DND-41 (cell line): ENCODE measurements around the gene USP5.

ENCODE experiments used
- ATAC-seq: fragments of 200-7000 bp; cut with Tn5 transposase; 3 replicates; pipeline ENCODE4 v1.9.1; 2021; ENCODE audit warnings: low read depth; ENCODE audit not compliant: insufficient read depth
- DNase-seq: peaks from one replicate; pipeline ENCODE4 v3.0.0-alpha.2; 2020
- H2AFZ ChIP-seq: 2 replicates; pipeline ENCODE4 v1.6.0; 2012; ENCODE audit warnings: low read depth, low read length
- H3K27ac ChIP-seq: 2 replicates; pipeline ENCODE4 v1.5.1; 2012; ENCODE audit warnings: low read length, inconsistent platforms
- H3K27me3 ChIP-seq: fragments of 200-600 bp; sonication (generic); 2 replicates; pipeline ENCODE4 v1.6.0; 2012; ENCODE audit warnings: low read length, mild to moderate bottlenecking, inconsistent platforms; ENCODE audit not compliant: insufficient read depth, poor library complexity
- H3K36me3 ChIP-seq: 2 replicates; pipeline ENCODE4 v1.5.1; 2012; ENCODE audit warnings: low read length, inconsistent platforms; ENCODE audit not compliant: insufficient read depth
- H3K4me1 ChIP-seq: 2 replicates; pipeline ENCODE4 v1.5.1; 2012; ENCODE audit warnings: mild to moderate bottlenecking, low read length; ENCODE audit not compliant: insufficient read depth
- H3K4me2 ChIP-seq: 2 replicates; pipeline ENCODE4 v1.6.0; 2012; ENCODE audit warnings: mild to moderate bottlenecking, moderate library complexity, low read length, inconsistent platforms; ENCODE audit not compliant: insufficient read depth
- H3K4me3 ChIP-seq, 2 experiments: fragments of 200-600 bp in 1 of 2; shearing (Covaris generic) in 1 of 2; 2 replicates each; pipeline ENCODE4 v1.5.1; 2012 to 2016; ENCODE audit warnings: inconsistent platforms in 2 of 2, low read length in 2 of 2, mild to moderate bottlenecking in 2 of 2, low read depth in 1 of 2, moderate library complexity in 1 of 2
- H3K79me2 ChIP-seq: 2 replicates; pipeline ENCODE4 v1.6.0; 2012; ENCODE audit warnings: low read length, inconsistent platforms; ENCODE audit not compliant: insufficient read depth
- H3K9ac ChIP-seq: 2 replicates; pipeline ENCODE4 v1.6.0; 2012; ENCODE audit warnings: low read depth, mild to moderate bottlenecking, inconsistent platforms, low read length, moderate library complexity
- H3K9me3 ChIP-seq: 2 replicates; pipeline ENCODE4 v1.5.1; 2012; ENCODE audit warnings: low read length, moderate library complexity, mild to moderate bottlenecking, inconsistent platforms; ENCODE audit not compliant: insufficient read depth, severe bottlenecking
- H4K20me1 ChIP-seq: 2 replicates; pipeline ENCODE4 v1.6.0; 2012; ENCODE audit warnings: low read length; ENCODE audit not compliant: insufficient read depth
- CTCF ChIP-seq: IDR thresholded peaks from 2 replicates; pipeline ENCODE4 v1.5.1; 2012; ENCODE audit warnings: borderline replicate concordance, low read length, moderate library complexity, mild to moderate bottlenecking; ENCODE audit not compliant: poor library complexity, severe bottlenecking; ENCODE audit errors: extremely low read depth
- EZH2 ChIP-seq: IDR thresholded peaks from 3 replicates; pipeline ENCODE4 v1.6.1; 2012; ENCODE audit warnings: borderline replicate concordance, low read depth, mild to moderate bottlenecking, moderate library complexity, low read length, inconsistent platforms; ENCODE audit not compliant: severe bottlenecking

USP5 gene

DNA sequence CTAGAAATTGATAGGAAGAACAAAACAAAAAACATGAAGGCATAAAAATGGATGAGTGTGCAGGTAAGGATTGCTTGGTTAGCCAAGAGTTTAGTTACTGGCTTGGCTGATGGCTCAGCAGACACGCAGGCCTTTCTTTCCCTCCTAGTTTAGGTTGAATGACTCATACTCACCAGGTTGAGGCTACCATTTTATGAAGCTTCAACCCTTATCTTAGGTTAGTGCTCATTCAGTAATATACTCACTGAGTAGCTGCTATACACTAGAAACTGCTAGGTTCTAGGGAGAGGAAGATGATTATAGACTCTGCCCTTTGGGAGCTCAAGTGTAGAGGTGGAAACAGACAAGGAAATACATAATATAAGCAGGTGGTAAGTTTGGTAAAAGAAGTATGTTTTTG is 17.7 kb upstream of the USP5 start:
- TF ChIP-seq CTCF (no peak), EZH2 (no peak)
- Histone ChIP-seq H3K27me3 (peaks cover 35% of the 10 kb centered on the region), H2AFZ (no peak overlapping the region), H3K9me3 (no peaks in the 10 kb centered on the region), H3K4me1 (peaks cover under 1% of the 10 kb centered on the region), H3K9ac (no peak overlapping the region), H3K4me2 (no peak overlapping the region), H3K4me3 (no peak overlapping the region), H3K36me3 (no peaks in the 10 kb centered on the region), H3K79me2 (no peaks in the 10 kb centered on the region), H3K27ac (no peak overlapping the region), H4K20me1 (peaks cover 3% of the 10 kb centered on the region; the same call in 1 of the 2 replicates)
- no peak for DNase-seq
- ATAC-seq = no peak

DNA sequence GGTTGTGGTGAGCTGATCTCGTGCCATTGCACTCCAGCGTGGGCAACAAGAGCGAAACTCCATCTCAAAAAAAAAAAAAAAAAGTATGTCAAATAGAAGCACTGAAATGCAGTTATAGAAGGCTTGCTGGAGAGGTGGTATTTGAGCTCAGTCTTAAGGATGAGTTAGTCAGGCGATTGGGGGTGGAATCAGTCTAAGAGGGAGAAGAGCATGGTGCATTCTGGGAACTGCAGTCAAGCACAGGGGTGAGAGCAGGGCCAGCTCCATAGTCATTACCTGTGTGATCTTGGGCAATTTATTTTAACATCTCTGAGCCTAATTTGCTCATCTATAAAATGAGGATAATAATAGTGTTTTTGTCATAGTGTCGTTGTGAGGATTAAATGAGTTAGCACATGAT is 17.1 kb upstream of the USP5 start:
- TF ChIP-seq EZH2 = no peak
- TF ChIP-seq CTCF = no peak
- no peak overlapping the region for H3K9ac ChIP-seq
- no peak overlapping the region for H3K4me2 ChIP-seq
- H3K36me3 ChIP-seq = no peaks in the 10 kb centered on the region
- no peaks in the 10 kb centered on the region for H3K9me3 ChIP-seq
- H3K4me3 ChIP-seq = no peak overlapping the region
- no peaks in the 10 kb centered on the region for H3K4me1 ChIP-seq
- no peak for ATAC-seq
- H3K79me2 ChIP-seq = no peaks in the 10 kb centered on the region
- peaks cover 29% of the 10 kb centered on the region for H3K27me3 ChIP-seq
- no peak overlapping the region for H2AFZ ChIP-seq
- DNase-seq = no peak
- no peaks in the 10 kb centered on the region; the same call in 1 of the 2 replicates for H4K20me1 ChIP-seq
- no peak overlapping the region for H3K27ac ChIP-seq

DNA sequence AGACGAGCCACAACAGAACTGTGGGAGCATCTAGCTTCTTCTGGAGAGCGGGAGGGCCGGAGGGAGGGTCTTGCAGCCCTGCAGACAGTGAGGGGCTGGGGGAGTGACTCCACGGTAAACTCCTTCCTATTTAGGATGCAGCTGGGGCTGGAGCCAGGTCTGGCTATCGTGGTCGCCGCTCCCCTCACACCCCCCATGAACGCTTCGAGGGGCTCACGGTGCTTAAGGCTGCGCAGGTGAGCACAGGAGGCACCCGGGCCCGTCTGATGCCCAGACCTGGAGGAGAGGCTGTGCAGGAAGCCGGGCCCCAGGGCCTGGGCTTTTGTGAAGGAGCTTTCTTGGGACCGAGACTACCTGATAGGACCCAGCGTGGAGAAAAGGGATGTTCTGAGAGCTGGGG is 15.1 kb upstream of the USP5 start:
- no peak for ATAC-seq
- TF ChIP-seq EZH2 (no peak), CTCF (no peak)
- no peaks in the 10 kb centered on the region for H3K9me3 ChIP-seq

GRCh38 chr12:6837370-6838060 is 14.4 kb upstream of the USP5 start:
- Histone ChIP-seq H3K9ac (no peak overlapping the region), H3K27ac (no peak overlapping the region), H3K4me2 (no peak overlapping the region), H3K27me3 (peaks cover 9% of the 10 kb centered on the region), H2AFZ (no peak overlapping the region), H3K9me3 (no peaks in the 10 kb centered on the region), H3K4me1 (no peaks in the 10 kb centered on the region), H4K20me1 (no peaks in the 10 kb centered on the region), H3K36me3 (no peaks in the 10 kb centered on the region), H3K4me3 (no peak overlapping the region), H3K79me2 (no peaks in the 10 kb centered on the region)
- ATAC-seq = no peak
- no peak for TF ChIP-seq CTCF
- DNase-seq = no peak

More for the DNA sequence above, 15.1 kb upstream of the USP5 start:
- no peaks in the 10 kb centered on the region for H3K4me1 ChIP-seq
- no peak overlapping the region for H2AFZ ChIP-seq
- H3K36me3 ChIP-seq = no peaks in the 10 kb centered on the region
- no peak overlapping the region for H3K9ac ChIP-seq
- peaks cover 9% of the 10 kb centered on the region for H3K27me3 ChIP-seq
- no peak overlapping the region for H3K27ac ChIP-seq
- H3K4me3 ChIP-seq = no peak overlapping the region
- H3K79me2 ChIP-seq = no peaks in the 10 kb centered on the region
- no peak for DNase-seq
- no peaks in the 10 kb centered on the region for H4K20me1 ChIP-seq
- H3K4me2 ChIP-seq = no peak overlapping the region
